Left renal pelvis (tissue), 4 donors: ENCODE measurements around the gene PRND. TPM values are rescaled to one million over a fixed set of nuclear protein-coding genes. Genes with fewer than 3 reads are reported as not detected.
"Not testable (repeated sequence)": the region's sequence is repeated elsewhere in the genome, so short reads cannot be mapped to it uniquely, and the experiment has no call there.

ENCODE experiments used
- DNase-seq, 4 donors: peaks; one replicate each; pipeline ENCODE4 v3.0.0-alpha.2; 2013; ENCODE audit warnings: low read depth in 4 of 4, low spot score in 3 of 4
- polyA plus RNA-seq, 4 donors: library from polyadenylated mRNA; unstranded; fragments of 120-200 nt; gene quantifications; one replicate each; pipeline ENCODE4 v1.2.1, GENCODE V29; 2013; ENCODE audit not compliant: insufficient read length in 4 of 4

The PRND gene
- polyA plus RNA-seq = 10 to 100 TPM in 1 of 4 donors, 1 to 10 TPM in 3; 4.4 to 25.5 (median 4.9) TPM

- DNase-seq = no peak
Measured at GRCh38 chr20:4721719-4722118, at the start of gene PRND. TSS of gene PRND (plus strand) at chr20:4721909. CDS start at chr20:4724552, 2,643 bp downstream.

- DNase-seq = no peak
Measured at GRCh38 chr20:4672948-4673347, 48.8 kb upstream of the PRND start.

- DNase-seq = no peak
Measured at GRCh38 chr20:4673371-4674001, 48.2 kb upstream of the PRND start.

GRCh38 chr20:4674672-4675071 is 47.0 kb upstream of the PRND start:
- no peak for DNase-seq

GRCh38 chr20:4677846-4678245 is 43.9 kb upstream of the PRND start:
- DNase-seq = no peak

GRCh38 chr20:4681401-4681800 is 40.3 kb upstream of the PRND start:
- DNase-seq = no peak

- no peak for DNase-seq
Measured at GRCh38 chr20:4681991-4682401, 39.7 kb upstream of the PRND start.

- no peak for DNase-seq
Measured at GRCh38 chr20:4682682-4683081, 39.0 kb upstream of the PRND start.

GRCh38 chr20:4683261-4683660 is 38.4 kb upstream of the PRND start:
- no peak for DNase-seq

GRCh38 chr20:4684837-4685413 is 36.8 kb upstream of the PRND start:
- no peak for DNase-seq

- DNase-seq = no peak
Measured at GRCh38 chr20:4685923-4686221, 35.8 kb upstream of the PRND start.

- no peak for DNase-seq
Measured at GRCh38 chr20:4688305-4688704, 33.4 kb upstream of the PRND start.

- no peak for DNase-seq
Measured at GRCh38 chr20:4689220-4689619, 32.5 kb upstream of the PRND start.

GRCh38 chr20:4691753-4692152 is 30.0 kb upstream of the PRND start:
- no peak for DNase-seq

GRCh38 chr20:4694076-4694475 is 27.6 kb upstream of the PRND start:
- DNase-seq = no peak

GRCh38 chr20:4697189-4697830 is 24.4 kb upstream of the PRND start:
- no peak for DNase-seq

GRCh38 chr20:4697831-4698221 is 23.9 kb upstream of the PRND start:
- DNase-seq = no peak

- DNase-seq = no peak
Measured at GRCh38 chr20:4699216-4699615, 22.5 kb upstream of the PRND start.

- no peak for DNase-seq
Measured at GRCh38 chr20:4699957-4700356, 21.8 kb upstream of the PRND start.

GRCh38 chr20:4702562-4703280 is 19.0 kb upstream of the PRND start:
- no peak for DNase-seq

- DNase-seq = no peak
Measured at GRCh38 chr20:4703281-4703676, 18.4 kb upstream of the PRND start.

GRCh38 chr20:4706941-4707340 is 14.8 kb upstream of the PRND start:
- DNase-seq = not testable (repeated sequence)
